OCI-LY1 (cell line): ENCODE data around the gene MATK.

ENCODE experiments used
- H2AFZ ChIP-seq: fragments of 200-600 bp; sonication (generic), shearing (Covaris generic); 2 replicates; pipeline ENCODE4 v1.6.0; 2014; ENCODE audit warnings: antibody characterized with exemption, mild to moderate bottlenecking, low read length
- H3F3A ChIP-seq: fragments of 200-600 bp; sonication (generic), shearing (Covaris generic); 2 replicates; pipeline ENCODE4 v1.6.0; 2014; ENCODE audit warnings: mild to moderate bottlenecking, antibody characterized with exemption, low read length, moderate library complexity; ENCODE audit not compliant: insufficient read depth
- H3K27ac ChIP-seq: fragments of 200-600 bp; sonication (generic); 2 replicates; pipeline ENCODE4 v1.5.1; 2014; ENCODE audit warnings: low read length, mixed run types, mild to moderate bottlenecking, low read depth; ENCODE audit not compliant: poor library complexity, severe bottlenecking
- H3K27me3 ChIP-seq: fragments of 200-600 bp; sonication (generic); 2 replicates; pipeline ENCODE4 v1.6.0; 2014; ENCODE audit warnings: antibody characterized with exemption, mild to moderate bottlenecking, low read length, moderate library complexity; ENCODE audit not compliant: insufficient read depth
- H3K36me3 ChIP-seq: fragments of 200-600 bp; sonication (generic); 2 replicates; pipeline ENCODE4 v1.6.1; 2014; ENCODE audit warnings: mild to moderate bottlenecking, antibody characterized with exemption, low read length, moderate library complexity, mixed read lengths; ENCODE audit not compliant: insufficient read depth
- H3K4me1 ChIP-seq: fragments of 200-600 bp; sonication (generic); 2 replicates; pipeline ENCODE4 v1.5.1; 2014; ENCODE audit warnings: mild to moderate bottlenecking, low read length, moderate library complexity; ENCODE audit not compliant: insufficient read depth, severe bottlenecking
- H3K4me2 ChIP-seq: fragments of 200-600 bp; sonication (generic), shearing (Covaris generic); 2 replicates; pipeline ENCODE4 v1.6.1; 2014; ENCODE audit warnings: low read length
- H3K4me3 ChIP-seq: fragments of 200-600 bp; sonication (generic); 2 replicates; pipeline ENCODE4 v1.5.1; 2014; ENCODE audit warnings: low read length, low read depth, mild to moderate bottlenecking, mixed read lengths; ENCODE audit not compliant: poor library complexity, severe bottlenecking
- H3K79me2 ChIP-seq: fragments of 200-600 bp; shearing (Covaris generic); 2 replicates; pipeline ENCODE4 v1.6.1; 2016; ENCODE audit warnings: mixed run types, low read length, mixed read lengths; ENCODE audit not compliant: insufficient read depth
- H3K9ac ChIP-seq: fragments of 200-600 bp; sonication (generic), shearing (Covaris generic); 2 replicates; pipeline ENCODE4 v1.6.1; 2014; ENCODE audit warnings: mild to moderate bottlenecking, low read length, mixed read lengths
- H3K9me2 ChIP-seq: fragments of 200-600 bp; sonication (generic), shearing (Covaris generic); 2 replicates; pipeline ENCODE4 v1.6.1; 2014; ENCODE audit warnings: low read depth, mild to moderate bottlenecking, low read length, mixed read lengths
- H3K9me3 ChIP-seq: fragments of 200-600 bp; shearing (Covaris generic); 2 replicates; pipeline ENCODE4 v1.6.1; 2014; ENCODE audit warnings: low read length, mixed read lengths
- H4K20me1 ChIP-seq: fragments of 200-600 bp; sonication (generic), shearing (Covaris generic); 2 replicates; pipeline ENCODE4 v1.6.0; 2016; ENCODE audit warnings: mild to moderate bottlenecking, low read length; ENCODE audit not compliant: insufficient read depth
- CTCF ChIP-seq: fragments of 200-600 bp; sonication (generic), shearing (Covaris generic); IDR thresholded peaks from 2 replicates; pipeline ENCODE4 v1.5.1; 2017; ENCODE audit warnings: mild to moderate bottlenecking, antibody characterized with exemption, low read length, moderate library complexity, mixed read lengths
- EZH2 ChIP-seq: fragments of 200-600 bp; sonication (generic), shearing (Covaris generic); IDR thresholded peaks from 2 replicates; pipeline ENCODE4 v1.8.0; 2017; ENCODE audit warnings: borderline replicate concordance, mixed run types, mild to moderate bottlenecking, antibody characterized with exemption, low read length, moderate library complexity, mixed read lengths

The MATK gene

GRCh38 chr19:3803114-3803888 lies 17.1 kb upstream of the MATK start:
- H3K9ac ChIP-seq, result no peak overlapping the region
- H4K20me1 ChIP-seq, result no peaks in the 10 kb centered on the region
- H3K27ac ChIP-seq, result no peak overlapping the region
- no peaks in the 10 kb centered on the region for H3K9me2 ChIP-seq
- no peak for TF ChIP-seq EZH2
- TF ChIP-seq CTCF, result no peak
- no peaks in the 10 kb centered on the region for H3K36me3 ChIP-seq
- H2AFZ ChIP-seq, result no peak overlapping the region
- H3K4me3 ChIP-seq, result no peak overlapping the region
- H3K9me3 ChIP-seq, result no peaks in the 10 kb centered on the region
- no peak overlapping the region for H3K4me2 ChIP-seq
- H3K79me2 ChIP-seq, result no peaks in the 10 kb centered on the region
- no peaks in the 10 kb centered on the region for H3K4me1 ChIP-seq
- no peaks in the 10 kb centered on the region for H3F3A ChIP-seq
- no peaks in the 10 kb centered on the region; the same call in 1 of the 2 replicates for H3K27me3 ChIP-seq

GRCh38 chr19:3801412-3802096 lies 15.4 kb upstream of the MATK start:
- H3K79me2 ChIP-seq, result no peaks in the 10 kb centered on the region
- H3K4me3 ChIP-seq, result no peak overlapping the region
- H2AFZ ChIP-seq, result no peak overlapping the region
- no peaks in the 10 kb centered on the region for H3F3A ChIP-seq
- H3K9me2 ChIP-seq, result no peaks in the 10 kb centered on the region
- no peak overlapping the region for H3K9ac ChIP-seq
- no peaks in the 10 kb centered on the region; the same call in 1 of the 2 replicates for H3K27me3 ChIP-seq
- H3K4me2 ChIP-seq, result no peak overlapping the region
- H3K27ac ChIP-seq, result no peak overlapping the region
- TF ChIP-seq CTCF (no peak), EZH2 (no peak)
- H3K4me1 ChIP-seq, result no peaks in the 10 kb centered on the region
- H4K20me1 ChIP-seq, result no peaks in the 10 kb centered on the region
- H3K9me3 ChIP-seq, result peaks cover 2% of the 10 kb centered on the region; the same call in 1 of the 2 replicates
- H3K36me3 ChIP-seq, result no peaks in the 10 kb centered on the region

- Histone ChIP-seq H3K9me3 (peaks cover 3% of the 10 kb centered on the region; the same call in 1 of the 2 replicates), H3K9ac (no peak overlapping the region), H3K4me1 (no peaks in the 10 kb centered on the region), H3K4me3 (no peak overlapping the region), H3K4me2 (no peak overlapping the region), H3K36me3 (no peaks in the 10 kb centered on the region), H3K27ac (no peak overlapping the region), H3K9me2 (no peaks in the 10 kb centered on the region), H3K79me2 (no peaks in the 10 kb centered on the region), H2AFZ (no peak overlapping the region), H3K27me3 (no peaks in the 10 kb centered on the region; the same call in 1 of the 2 replicates), H3F3A (no peaks in the 10 kb centered on the region), H4K20me1 (no peaks in the 10 kb centered on the region)
- no peak for TF ChIP-seq CTCF
- TF ChIP-seq EZH2, result no peak
Measured at GRCh38 chr19:3800996-3801395, 14.8 kb upstream of the MATK start.
